OCI-LY1 (cell line): ENCODE data around the gene NSD2.

Experiments used
- CTCF ChIP-seq: fragments of 200-600 bp; sonication (generic), shearing (Covaris generic); IDR thresholded peaks from 2 replicates; pipeline ENCODE4 v1.5.1; 2017; ENCODE audit warnings: mild to moderate bottlenecking, antibody characterized with exemption, low read length, moderate library complexity, mixed read lengths
- EZH2 ChIP-seq: fragments of 200-600 bp; sonication (generic), shearing (Covaris generic); IDR thresholded peaks from 2 replicates; pipeline ENCODE4 v1.8.0; 2017; ENCODE audit warnings: borderline replicate concordance, mixed run types, mild to moderate bottlenecking, antibody characterized with exemption, low read length, moderate library complexity, mixed read lengths

GRCh38 chr4:2025817-2026216 is 154.6 kb downstream of the NSD2 start:
- no peak for TF ChIP-seq CTCF
- no peak for TF ChIP-seq EZH2
